Progenitor cell of endocrine pancreas (in vitro differentiated cells): Measurements from ENCODE around the gene CLEC4G. TPM values are rescaled to one million over a fixed set of nuclear protein-coding genes. Genes with fewer than 3 reads are reported as not detected.
"Not testable (repeated sequence)": the region's sequence is repeated elsewhere in the genome, so short reads cannot be mapped to it uniquely, and the experiment has no call there.

Experiments used
- DNase-seq: peaks from one replicate; pipeline ENCODE4 v3.0.0; 2021; ENCODE audit warnings: low spot score; ENCODE audit not compliant: unreplicated experiment
- H3K27ac Mint-ChIP-seq: 2 replicates; pipeline ENCODE4 v1.8.0; 2021; ENCODE audit warnings: mild to moderate bottlenecking, moderate library complexity, mixed read lengths
- H3K27me3 Mint-ChIP-seq: 2 replicates; pipeline ENCODE4 v1.8.0; 2021; ENCODE audit warnings: mixed read lengths
- H3K36me3 Mint-ChIP-seq: 2 replicates; pipeline ENCODE4 v1.8.0; 2022; ENCODE audit warnings: mixed read lengths; ENCODE audit not compliant: insufficient read depth
- H3K4me1 Mint-ChIP-seq: 2 replicates; pipeline ENCODE4 v1.8.0; 2021; ENCODE audit warnings: low read depth, mixed read lengths
- H3K4me3 Mint-ChIP-seq: 2 replicates; pipeline ENCODE4 v1.8.0; 2021; ENCODE audit warnings: low read depth, mild to moderate bottlenecking, moderate library complexity, mixed read lengths
- H3K9me3 Mint-ChIP-seq: 2 replicates; pipeline ENCODE4 v1.8.0; 2021; ENCODE audit warnings: low read depth, mixed read lengths
- CTCF ChIP-seq: fragments of 200-600 bp; sonication (generic); IDR thresholded peaks from one replicate; pipeline ENCODE4 v1.5.0; 2021; ENCODE audit warnings: antibody characterized with exemption, mild to moderate bottlenecking; ENCODE audit not compliant: unreplicated experiment
- total RNA-seq: library from RNA; stranded (reverse); gene quantifications from 2 replicates; pipeline ENCODE4 v1.2.1, GENCODE V29; 2021

The CLEC4G gene
- total RNA-seq, 1 donor from 2014 or later: not detected

GRCh38 chr19:7766535-7766934 lies 34.6 kb upstream of the CLEC4G start:
- no peaks in the 10 kb centered on the region for H3K36me3 Mint-ChIP-seq
- H3K27me3 Mint-ChIP-seq: peaks cover 40% of the 10 kb centered on the region
- H3K9me3 Mint-ChIP-seq: no peaks in the 10 kb centered on the region
- no peak overlapping the region for H3K27ac Mint-ChIP-seq
- TF ChIP-seq CTCF: no peak
- H3K4me1 Mint-ChIP-seq: peaks cover 4% of the 10 kb centered on the region
- H3K4me3 Mint-ChIP-seq: no peak overlapping the region
- no peak for DNase-seq

- DNase-seq, H3K4me3 Mint-ChIP-seq, H3K4me1 Mint-ChIP-seq, H3K27ac Mint-ChIP-seq, H3K9me3 Mint-ChIP-seq, H3K36me3 Mint-ChIP-seq: not testable (repeated sequence)
- peaks cover 35% of the 10 kb centered on the region for H3K27me3 Mint-ChIP-seq
Measured at GRCh38 chr19:7765043-7765442, 33.1 kb upstream of the CLEC4G start.

GRCh38 chr19:7764157-7764556 lies 32.2 kb upstream of the CLEC4G start:
- H3K4me3 Mint-ChIP-seq, H3K4me1 Mint-ChIP-seq, H3K9me3 Mint-ChIP-seq, DNase-seq, H3K36me3 Mint-ChIP-seq, H3K27ac Mint-ChIP-seq: not testable (repeated sequence)
- peaks cover 28% of the 10 kb centered on the region for H3K27me3 Mint-ChIP-seq

GRCh38 chr19:7763696-7764095 lies 31.8 kb upstream of the CLEC4G start:
- TF ChIP-seq CTCF: no peak
- Mint-ChIP-seq H3K9me3 (peaks cover 10% of the 10 kb centered on the region), H3K27ac (no peak overlapping the region), H3K4me1 (peaks cover 4% of the 10 kb centered on the region), H3K4me3 (no peak overlapping the region), H3K27me3 (peaks cover 23% of the 10 kb centered on the region), H3K36me3 (no peaks in the 10 kb centered on the region)
- no peak for DNase-seq

- peaks cover 17% of the 10 kb centered on the region for H3K9me3 Mint-ChIP-seq
- H3K36me3 Mint-ChIP-seq: no peaks in the 10 kb centered on the region
- H3K27me3 Mint-ChIP-seq: peaks cover 17% of the 10 kb centered on the region
- H3K4me3 Mint-ChIP-seq: no peak within 1 kb of the TSS
- no peak for TF ChIP-seq CTCF
- no peak for DNase-seq
- H3K4me1 Mint-ChIP-seq: peaks cover 4% of the 10 kb centered on the region
- no peak within 1 kb of the TSS for H3K27ac Mint-ChIP-seq
Measured at GRCh38 chr19:7762719-7763293, 30.9 kb upstream of the CLEC4G start, which contains the start of gene CLEC4M. CLEC4M (plus strand) TSS chr19:7763243; CDS start chr19:7763267, 24 bp downstream.

- Mint-ChIP-seq H3K9me3 (peaks cover 37% of the 10 kb centered on the region), H3K4me3 (no peak overlapping the region), H3K36me3 (peaks cover 2% of the 10 kb centered on the region), H3K27me3 (peaks cover 20% of the 10 kb centered on the region), H3K4me1 (peaks cover 3% of the 10 kb centered on the region), H3K27ac (no peak overlapping the region)
- no peak for TF ChIP-seq CTCF
- DNase-seq: no peak
Measured at GRCh38 chr19:7759156-7759555, 27.2 kb upstream of the CLEC4G start.
